CD4-positive, alpha-beta T cell (primary cell): Measurements from ENCODE around the gene ZNF282. TPM values are rescaled to one million over a fixed set of nuclear protein-coding genes. Genes with fewer than 3 reads are reported as not detected.

ENCODE experiments used
- ATAC-seq: fragments of 200-7000 bp; cut with Tn5 transposase; one replicate; pipeline ENCODE4 v1.10.0; 2022; ENCODE audit warnings: mild to moderate bottlenecking; ENCODE audit not compliant: poor library complexity
- CTCF ChIA-PET: fragments of 350-600 bp; sonication (Branson Sonifier 250); formaldehyde crosslinking; loops from one replicate; lab custom pipeline; 2021; ENCODE audit warnings: antibody characterized with exemption, inconsistent platforms; lab: Charles Lee
- POLR2A ChIA-PET: fragments of 350-600 bp; sonication (Branson Sonifier 250); formaldehyde crosslinking; loops from one replicate; lab custom pipeline; 2021; ENCODE audit warnings: antibody characterized with exemption, inconsistent platforms; lab: Charles Lee
- DNase-seq, 14 experiments: peaks; one replicate each; pipeline ENCODE4 v3.0.0-alpha.2; 2013 to 2020; ENCODE audit warnings: mixed read lengths in 2 of 14
- H3K27ac ChIP-seq, 2 donors: one replicate each; pipeline versions ENCODE4 v1.5.1 to v1.7.0; 2013; ENCODE audit warnings: low read length in 2 of 2, low read depth in 1 of 2, mild to moderate bottlenecking in 1 of 2
- H3K27me3 ChIP-seq, 2 experiments: 1 replicate in 1 of 2; 2 replicates in 1 of 2; pipeline versions ENCODE4 v1.6.1 to v1.7.0; 2013; ENCODE audit warnings: low read length in 2 of 2, control low read depth in 1 of 2, mild to moderate bottlenecking in 1 of 2, moderate library complexity in 1 of 2; ENCODE audit not compliant: insufficient read depth in 2 of 2, control insufficient read depth in 1 of 2
- H3K36me3 ChIP-seq: one replicate; pipeline ENCODE4 v1.6.1; 2013; ENCODE audit warnings: low read length, control low read depth; ENCODE audit not compliant: insufficient read depth
- H3K4me1 ChIP-seq: one replicate; pipeline ENCODE4 v1.6.1; 2013; ENCODE audit warnings: low read length, control low read depth; ENCODE audit not compliant: insufficient read depth
- H3K4me3 ChIP-seq: one replicate; pipeline ENCODE4 v1.5.1; 2013; ENCODE audit warnings: mild to moderate bottlenecking, low read length, moderate library complexity
- H3K9me3 ChIP-seq, 2 experiments: 1 replicate in 1 of 2; 2 replicates in 1 of 2; pipeline versions ENCODE4 v1.6.1 to v1.7.0; 2013; ENCODE audit warnings: low read length in 2 of 2, mild to moderate bottlenecking in 2 of 2, control low read depth in 1 of 2, moderate library complexity in 1 of 2; ENCODE audit not compliant: control insufficient read depth in 1 of 2, insufficient read depth in 1 of 2
- H3K27ac Mint-ChIP-seq: one replicate; pipeline ENCODE4 v1.8.0; 2020; ENCODE audit warnings: mixed read lengths
- H3K27me3 Mint-ChIP-seq: one replicate; pipeline ENCODE4 v1.8.0; 2021; ENCODE audit warnings: mixed read lengths
- H3K36me3 Mint-ChIP-seq: one replicate; pipeline ENCODE4 v1.8.0; 2021; ENCODE audit warnings: low read depth, mixed read lengths
- H3K4me1 Mint-ChIP-seq: one replicate; pipeline ENCODE4 v1.8.0; 2021; ENCODE audit warnings: low read depth, mixed read lengths
- H3K4me3 Mint-ChIP-seq: one replicate; pipeline ENCODE4 v1.8.0; 2020; ENCODE audit warnings: mild to moderate bottlenecking, mixed read lengths
- H3K9me3 Mint-ChIP-seq: one replicate; pipeline ENCODE4 v1.8.0; 2020; ENCODE audit warnings: mixed read lengths
- CTCF ChIP-seq: fragments of 200-600 bp; IDR thresholded peaks from one replicate; pipeline ENCODE4 v1.8.0; 2022; ENCODE audit warnings: antibody characterized with exemption, mild to moderate bottlenecking
- intact Hi-C, 2 experiments: fragments of 100-400 bp; cut with DNase I in 1 of 2; cut with micrococcal nuclease in 1 of 2; formaldehyde crosslinking; loops; one replicate each; pipeline versions ENCODE4 v1.15.1 to v1.9.0; 2023 to 2025; cut with DNase I, micrococcal nuclease
- total RNA-seq, 174 experiments: library from RNA in 2 of 174; stranded (reverse) in 2 of 174; gene quantifications; one replicate each; pipeline ENCODE4 v1.2.3 and lab custom pipeline; 2021 to 2026

Gene ZNF282
- total RNA-seq, 2 experiments from 2014 or later, result 13.3 to 15.6 TPM

- Mint-ChIP-seq H3K9me3 (no peaks in the 10 kb centered on the region), H3K36me3 (peaks cover 85% of the 10 kb centered on the region), H3K27me3 (no peaks in the 10 kb centered on the region), H3K4me3 (no peak overlapping the region), H3K4me1 (peaks cover 9% of the 10 kb centered on the region), H3K27ac (peak overlapping the region; percentile 54)
- peak; percentile 90 for ATAC-seq
- Histone ChIP-seq H3K4me1 (peaks cover 7% of the 10 kb centered on the region), H3K4me3 (no peak overlapping the region), H3K9me3 (no peaks in the 10 kb centered on the region), H3K27ac (no peak overlapping the region), H3K36me3 (peaks cover 73% of the 10 kb centered on the region), H3K27me3 (no peaks in the 10 kb centered on the region)
- ChIA-PET CTCF (no interaction called here), POLR2A (interaction anchor here (0.8 kb wide), 1 partner anchor 20 kb away, joined by 3 read pairs; no protein-coding TSS in a partner anchor)
- intact Hi-C loops, result no loop called here
- peak; percentile 48 to 75 (median 60) for DNase-seq
- peak; percentile 51 for TF ChIP-seq CTCF
Observed at GRCh38 chr7:149209518-149210269, 14.3 kb downstream of the ZNF282 start.

- POLR2A ChIA-PET, result interaction anchor here (0.8 kb wide), 1 partner anchor 19 kb away, joined by 3 read pairs; no protein-coding TSS in a partner anchor
- peaks cover 79% of the 10 kb centered on the region for H3K36me3 ChIP-seq
- intact Hi-C loops, result no loop called here
- DNase-seq, result no peak
- no peak overlapping the region for H3K4me3 Mint-ChIP-seq
- H3K9me3 ChIP-seq, result no peaks in the 10 kb centered on the region
- no peaks in the 10 kb centered on the region for H3K27me3 ChIP-seq
- H3K9me3 Mint-ChIP-seq, result no peaks in the 10 kb centered on the region
- H3K4me1 ChIP-seq, result peaks cover 7% of the 10 kb centered on the region
- no peak for TF ChIP-seq CTCF
- CTCF ChIA-PET, result no interaction called here
- H3K27ac Mint-ChIP-seq, result no peak overlapping the region
- no peak for ATAC-seq
- no peaks in the 10 kb centered on the region for H3K27me3 Mint-ChIP-seq
- H3K27ac ChIP-seq, result no peak overlapping the region
- peaks cover 9% of the 10 kb centered on the region for H3K4me1 Mint-ChIP-seq
- H3K4me3 ChIP-seq, result no peak overlapping the region
- peaks cover 86% of the 10 kb centered on the region for H3K36me3 Mint-ChIP-seq
Observed at GRCh38 chr7:149210551-149210950, 15.2 kb downstream of the ZNF282 start.

GRCh38 chr7:149214020-149214720 is 18.8 kb downstream of the ZNF282 start:
- intact Hi-C loops, result no loop called here
- H3K27me3 ChIP-seq, result no peaks in the 10 kb centered on the region
- Mint-ChIP-seq H3K4me3 (no peak overlapping the region), H3K4me1 (peaks cover 8% of the 10 kb centered on the region), H3K27me3 (no peaks in the 10 kb centered on the region), H3K36me3 (peaks cover 88% of the 10 kb centered on the region), H3K9me3 (no peaks in the 10 kb centered on the region), H3K27ac (no peak overlapping the region)
- DNase-seq, result no peak
- TF ChIP-seq CTCF, result no peak
- H3K4me1 ChIP-seq, result peaks cover 4% of the 10 kb centered on the region
- POLR2A ChIA-PET, result interaction anchor here (0.8 kb wide), 1 partner anchor 48 kb away, joined by 3 read pairs; the partner anchor contains the start of gene ZNF783
- no peaks in the 10 kb centered on the region for H3K9me3 ChIP-seq
- H3K4me3 ChIP-seq, result no peak overlapping the region
- CTCF ChIA-PET, result no interaction called here
- ATAC-seq, result no peak
- H3K27ac ChIP-seq, result no peak overlapping the region
- H3K36me3 ChIP-seq, result peaks cover 79% of the 10 kb centered on the region
